SK-N-SH treated with all-trans-retinoic acid at 6 μM for 48 hours (cell line): ENCODE data around the gene TNPO3.

Experiments used
- ISL1 ChIP-seq: fragments of 250-450 bp; sonication (Bioruptor Pico); IDR thresholded peaks from 2 replicates; pipeline ENCODE4 v2.1.2; 2022; ENCODE audit warnings: mild to moderate bottlenecking, moderate library complexity
- PATZ1 ChIP-seq: fragments of 250-450 bp; sonication (Bioruptor Pico); IDR thresholded peaks from 2 replicates; pipeline ENCODE4 v1.8.0; 2020; ENCODE audit warnings: mild to moderate bottlenecking, moderate library complexity, borderline replicate concordance

DNA sequence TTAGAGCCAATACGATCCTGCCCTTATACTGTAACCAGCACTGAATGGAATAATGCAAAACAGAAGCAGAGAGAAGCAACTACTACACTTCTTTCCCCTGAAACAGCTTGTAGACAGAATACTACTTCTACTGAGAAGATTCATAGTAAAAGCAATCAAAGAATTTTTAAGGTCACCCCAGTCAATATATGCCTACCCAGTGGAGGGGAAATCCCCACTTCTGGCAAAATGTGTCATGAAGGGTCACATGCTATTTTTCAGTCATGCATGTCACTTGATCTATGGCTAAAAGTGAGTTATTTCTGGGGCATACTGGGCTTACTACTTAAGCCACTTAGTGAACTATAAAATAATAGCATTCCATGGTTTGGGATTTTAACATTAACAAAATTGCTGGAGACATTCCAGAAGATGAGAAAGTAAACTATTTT lies 91.6 kb downstream of the TNPO3 start:
- TF ChIP-seq PATZ1 (CRISPR knock-in tag): no peak
- TF ChIP-seq ISL1 (CRISPR knock-in tag): peak; percentile 98
